Activated CD4-positive, alpha-beta memory T cell treated with anti-CD3 and anti-CD28 coated beads for 36 hours (primary cell): ENCODE results near the gene YARS1. TPM values are rescaled to one million over a fixed set of nuclear protein-coding genes. Genes with fewer than 3 reads are reported as not detected.
"Not testable (repeated sequence)": the region's sequence is repeated elsewhere in the genome, so short reads cannot be mapped to it uniquely, and the experiment has no call there.

Experiments used
- CTCF ChIA-PET: fragments of 350-600 bp; sonication (Branson Sonifier 250); formaldehyde crosslinking; loops from one replicate; lab custom pipeline; 2021; ENCODE audit warnings: antibody characterized with exemption, inconsistent platforms; lab: Charles Lee
- POLR2A ChIA-PET: fragments of 350-600 bp; sonication (Branson Sonifier 250); formaldehyde crosslinking; loops from one replicate; lab custom pipeline; 2021; ENCODE audit warnings: antibody characterized with exemption; lab: Charles Lee
- DNase-seq: peaks from one replicate; pipeline ENCODE4 v3.0.0-alpha.2; 2020
- H3K27ac Mint-ChIP-seq: one replicate; pipeline ENCODE4 v1.8.0; 2021; ENCODE audit warnings: mixed read lengths
- H3K27me3 Mint-ChIP-seq: one replicate; pipeline ENCODE4 v1.8.0; 2021; ENCODE audit warnings: mixed read lengths
- H3K36me3 Mint-ChIP-seq: one replicate; pipeline ENCODE4 v1.8.0; 2021; ENCODE audit warnings: mixed read lengths
- H3K4me1 Mint-ChIP-seq: one replicate; pipeline ENCODE4 v1.8.0; 2021; ENCODE audit warnings: low read depth, mixed read lengths
- H3K4me3 Mint-ChIP-seq: one replicate; pipeline ENCODE4 v1.8.0; 2021; ENCODE audit warnings: mild to moderate bottlenecking, mixed read lengths
- H3K9me3 Mint-ChIP-seq: one replicate; pipeline ENCODE4 v1.8.0; 2021; ENCODE audit warnings: mixed read lengths
- intact Hi-C: fragments of 100-400 bp; cut with micrococcal nuclease; formaldehyde crosslinking; loops from one replicate; pipeline ENCODE4 v1.15.1; 2023
- total RNA-seq, 2 experiments: library from RNA; stranded (reverse); gene quantifications; one replicate each; pipeline ENCODE4 v1.2.3, GENCODE V29; 2021

Gene YARS1
- total RNA-seq, 2 experiments from 2014 or later, result 208 to 213 TPM

- H3K36me3 Mint-ChIP-seq, result peaks cover 54% of the 10 kb centered on the region
- H3K4me3 Mint-ChIP-seq, result peak overlapping the region; percentile 12
- ChIA-PET CTCF (interaction anchor here (1.5 kb wide), 1 partner anchor 58 kb away, joined by 4 read pairs; no protein-coding TSS in a partner anchor), POLR2A (interaction anchor here (0.6 to 0.7 kb wide), 2 partner anchors 11 to 163 kb away, joined by 3 to 5 read pairs; partner anchors contain the start of gene RBBP4)
- intact Hi-C loops, result no loop called here
- H3K9me3 Mint-ChIP-seq, result no peaks in the 10 kb centered on the region
- no peak for DNase-seq
- peaks cover 60% of the 10 kb centered on the region for H3K4me1 Mint-ChIP-seq
- peak overlapping the region; percentile 43 for H3K27ac Mint-ChIP-seq
- no peaks in the 10 kb centered on the region for H3K27me3 Mint-ChIP-seq
Measured at GRCh38 chr1:32813941-32814739, 3.0 kb downstream of the YARS1 start.

- H3K27me3 Mint-ChIP-seq, result no peaks in the 10 kb centered on the region
- ChIA-PET POLR2A (interaction anchor here (0.6 kb wide), 1 partner anchor 99 kb away, joined by 4 read pairs; no protein-coding TSS in a partner anchor), CTCF (no interaction called here)
- intact Hi-C loops, result no loop called here
- H3K4me1 Mint-ChIP-seq, result peaks cover 56% of the 10 kb centered on the region
- no peak for DNase-seq
- no peak overlapping the region for H3K27ac Mint-ChIP-seq
- no peak overlapping the region for H3K4me3 Mint-ChIP-seq
- H3K9me3 Mint-ChIP-seq, result no peaks in the 10 kb centered on the region
- H3K36me3 Mint-ChIP-seq, result peaks cover 69% of the 10 kb centered on the region
Measured at GRCh38 chr1:32811917-32812316, 5.2 kb downstream of the YARS1 start.

- Mint-ChIP-seq H3K27me3 (no peaks in the 10 kb centered on the region), H3K27ac (no peak overlapping the region), H3K4me1 (peaks cover 53% of the 10 kb centered on the region), H3K4me3 (no peak overlapping the region), H3K9me3 (no peaks in the 10 kb centered on the region), H3K36me3 (peaks cover 68% of the 10 kb centered on the region)
- intact Hi-C loops, result no loop called here
- CTCF ChIA-PET, result no interaction called here
- POLR2A ChIA-PET, result no interaction called here
- no peak for DNase-seq
Measured at GRCh38 chr1:32811265-32811664, 5.9 kb downstream of the YARS1 start.

- ChIA-PET POLR2A (no interaction called here), CTCF (no interaction called here)
- Mint-ChIP-seq H3K4me3 (no peak overlapping the region), H3K27me3 (no peaks in the 10 kb centered on the region), H3K36me3 (peaks cover 71% of the 10 kb centered on the region), H3K9me3 (no peaks in the 10 kb centered on the region), H3K4me1 (peaks cover 49% of the 10 kb centered on the region), H3K27ac (no peak overlapping the region)
- DNase-seq, result no peak
- intact Hi-C loops, result no loop called here
Measured at GRCh38 chr1:32810358-32810757, 6.8 kb downstream of the YARS1 start.

- ChIA-PET CTCF (no interaction called here), POLR2A (no interaction called here)
- Mint-ChIP-seq H3K4me3 (no peak overlapping the region), H3K36me3 (peaks cover 66% of the 10 kb centered on the region), H3K27ac (no peak overlapping the region), H3K27me3 (no peaks in the 10 kb centered on the region), H3K4me1 (peaks cover 33% of the 10 kb centered on the region), H3K9me3 (no peaks in the 10 kb centered on the region)
- intact Hi-C loops, result no loop called here
- no peak for DNase-seq
Measured at GRCh38 chr1:32808580-32808979, 8.6 kb downstream of the YARS1 start.

- POLR2A ChIA-PET, result no interaction called here
- peaks cover 28% of the 10 kb centered on the region for H3K4me1 Mint-ChIP-seq
Measured at GRCh38 chr1:32806910-32807523, 10.1 kb downstream of the YARS1 start.

GRCh38 chr1:32806290-32806689 lies 10.9 kb downstream of the YARS1 start:
- H3K4me3 Mint-ChIP-seq, result no peak overlapping the region
- H3K27ac Mint-ChIP-seq, result no peak overlapping the region
- POLR2A ChIA-PET, result no interaction called here
- CTCF ChIA-PET, result interaction anchor here (1.4 kb wide), 1 partner anchor 94 kb away, joined by 3 read pairs; no protein-coding TSS in a partner anchor
- H3K9me3 Mint-ChIP-seq, result no peaks in the 10 kb centered on the region
- no peak for DNase-seq
- H3K4me1 Mint-ChIP-seq, result peaks cover 27% of the 10 kb centered on the region
- intact Hi-C loops, result no loop called here
- no peaks in the 10 kb centered on the region for H3K27me3 Mint-ChIP-seq
- peaks cover 66% of the 10 kb centered on the region for H3K36me3 Mint-ChIP-seq

More at GRCh38 chr1:32806910-32807523, 10.1 kb downstream of the YARS1 start:
- H3K27me3 Mint-ChIP-seq, result no peaks in the 10 kb centered on the region
- H3K9me3 Mint-ChIP-seq, result no peaks in the 10 kb centered on the region
- intact Hi-C loops, result no loop called here
- no peak for DNase-seq
- no peak overlapping the region for H3K27ac Mint-ChIP-seq
- CTCF ChIA-PET, result interaction anchor here (1.4 kb wide), 1 partner anchor 95 kb away, joined by 3 read pairs; no protein-coding TSS in a partner anchor
- H3K4me3 Mint-ChIP-seq, result no peak overlapping the region
- peaks cover 71% of the 10 kb centered on the region for H3K36me3 Mint-ChIP-seq

GRCh38 chr1:32804460-32804859 lies 12.7 kb downstream of the YARS1 start:
- CTCF ChIA-PET, H3K27ac Mint-ChIP-seq, intact Hi-C loops, DNase-seq, POLR2A ChIA-PET, H3K27me3 Mint-ChIP-seq, H3K4me3 Mint-ChIP-seq, H3K9me3 Mint-ChIP-seq: not testable (repeated sequence)
- peaks cover 38% of the 10 kb centered on the region for H3K4me1 Mint-ChIP-seq
- H3K36me3 Mint-ChIP-seq, result peaks cover 55% of the 10 kb centered on the region

- CTCF ChIA-PET, result no interaction called here
- Mint-ChIP-seq H3K36me3 (peaks cover 53% of the 10 kb centered on the region), H3K27ac (peak overlapping the region; percentile 74), H3K27me3 (no peaks in the 10 kb centered on the region), H3K4me1 (peaks cover 56% of the 10 kb centered on the region), H3K9me3 (no peaks in the 10 kb centered on the region), H3K4me3 (peak overlapping the region; percentile 13)
- intact Hi-C loops, result loop anchor here (1.0 kb wide), 1 partner anchor 178 kb away; no protein-coding TSS in a partner anchor
- POLR2A ChIA-PET, result no interaction called here
- peak; percentile 58 for DNase-seq
Measured at GRCh38 chr1:32801096-32801715, 16.0 kb downstream of the YARS1 start.

GRCh38 chr1:32798679-32799416 lies 18.3 kb downstream of the YARS1 start:
- ChIA-PET CTCF (interaction anchor here (1.8 kb wide), 1 partner anchor 25 kb away, joined by 5 read pairs; no protein-coding TSS in a partner anchor), POLR2A (interaction anchor here (1.2 kb wide), 1 partner anchor 18 kb away, joined by 5 read pairs; the partner anchor contains the start of genes S100PBP and YARS1)
- Mint-ChIP-seq H3K27ac (peak overlapping the region; percentile 89), H3K27me3 (no peaks in the 10 kb centered on the region), H3K36me3 (peaks cover 46% of the 10 kb centered on the region), H3K9me3 (no peaks in the 10 kb centered on the region), H3K4me1 (peaks cover 56% of the 10 kb centered on the region), H3K4me3 (peak overlapping the region; percentile 17)
- peak; percentile 24 for DNase-seq
- intact Hi-C loops, result loop anchor here (1.0 to 5.0 kb wide), 3 partner anchors 18 to 328 kb away; partner anchors contain the start of genes S100PBP, YARS1 and ZBTB8OS

GRCh38 chr1:32798191-32798590 lies 19.0 kb downstream of the YARS1 start:
- intact Hi-C loops, result loop anchor here (5.0 kb wide), 1 partner anchor 329 kb away; no protein-coding TSS in a partner anchor
- peaks cover 59% of the 10 kb centered on the region for H3K4me1 Mint-ChIP-seq
- CTCF ChIA-PET, result interaction anchor here (1.4 to 1.8 kb wide), 2 partner anchors 24 to 86 kb away, joined by 4 to 5 read pairs; no protein-coding TSS in a partner anchor
- H3K27ac Mint-ChIP-seq, result peak overlapping the region; percentile 89
- no peak for DNase-seq
- peaks cover 45% of the 10 kb centered on the region for H3K36me3 Mint-ChIP-seq
- POLR2A ChIA-PET, result interaction anchor here (1.2 kb wide), 1 partner anchor 19 kb away, joined by 5 read pairs; the partner anchor contains the start of genes S100PBP and YARS1
- no peak overlapping the region for H3K4me3 Mint-ChIP-seq
- H3K9me3 Mint-ChIP-seq, result no peaks in the 10 kb centered on the region
- H3K27me3 Mint-ChIP-seq, result no peaks in the 10 kb centered on the region
